GM12873 (cell line): ENCODE data around the gene IGFBP7.

Experiments used
- CTCF ChIP-seq: IDR thresholded peaks from 2 replicates; pipeline ENCODE4 v1.5.1; 2012; ENCODE audit warnings: low read depth, mild to moderate bottlenecking, moderate library complexity, low read length, control low read depth; ENCODE audit not compliant: insufficient read depth; ENCODE audit errors: missing control alignments

Gene IGFBP7

GRCh38 chr4:57147335-57148060, 37.3 kb upstream of the IGFBP7 start:
- no peak for TF ChIP-seq CTCF

DNA sequence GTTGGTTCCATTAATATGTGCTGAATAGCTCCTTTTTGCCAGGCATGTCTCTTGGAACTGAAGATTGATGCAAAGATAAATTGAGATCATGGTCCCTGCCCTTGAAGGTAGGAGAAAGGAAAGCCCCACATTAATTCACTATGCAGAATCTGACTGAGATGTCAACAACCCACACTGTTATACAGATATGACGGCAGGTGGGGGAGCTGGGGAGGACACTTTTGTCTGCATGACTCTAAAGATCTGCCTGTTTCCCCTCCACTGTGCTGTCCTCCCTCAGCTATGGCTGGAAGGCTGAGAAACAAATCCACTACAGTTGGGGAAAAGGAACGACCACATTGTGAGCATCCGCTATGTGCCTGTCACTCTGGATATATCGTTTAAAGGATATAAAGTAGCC, 36.3 kb upstream of the IGFBP7 start:
- TF ChIP-seq CTCF = no peak

DNA sequence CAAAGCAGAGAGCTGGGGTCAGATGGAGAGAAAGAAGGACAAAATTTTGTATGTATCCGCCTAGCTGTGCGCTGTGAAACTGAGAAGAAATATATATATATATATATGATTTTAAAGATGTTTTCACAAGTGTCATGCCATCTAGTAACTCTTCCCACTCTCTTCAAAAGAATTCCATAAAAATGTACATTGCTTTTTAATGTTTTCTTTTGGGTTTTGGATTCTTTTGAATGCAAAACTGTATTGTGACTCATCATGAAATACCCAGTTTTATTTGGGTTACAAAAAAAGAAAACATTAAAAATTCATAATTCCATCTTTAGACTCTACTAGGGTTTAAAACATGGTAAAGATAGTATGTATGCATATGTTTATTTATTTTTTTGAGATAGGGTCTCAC, 34.3 kb upstream of the IGFBP7 start:
- TF ChIP-seq CTCF = no peak

GRCh38 chr4:57139783-57140182, 29.6 kb upstream of the IGFBP7 start:
- TF ChIP-seq CTCF = no peak

DNA sequence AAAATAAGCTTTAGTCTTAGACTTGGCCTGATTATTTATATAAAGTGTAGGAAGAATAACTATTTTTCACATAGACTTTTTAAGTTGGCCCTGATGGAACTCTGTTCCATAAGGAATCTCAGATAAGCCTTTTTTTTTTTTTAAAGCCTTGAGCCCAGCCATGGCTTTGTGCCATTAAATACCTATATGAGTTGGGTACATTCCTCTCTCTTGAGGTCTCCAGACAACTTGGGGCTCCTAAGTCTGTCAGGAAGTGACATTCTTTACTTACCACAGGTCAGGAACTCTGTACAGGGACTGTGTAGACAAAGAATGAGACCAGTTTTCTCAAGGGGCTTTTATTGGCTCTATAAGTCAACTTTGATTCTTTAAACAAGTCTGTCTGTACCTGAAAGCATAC, 27.1 kb upstream of the IGFBP7 start:
- no peak for TF ChIP-seq CTCF

GRCh38 chr4:57136281-57136680, 26.1 kb upstream of the IGFBP7 start:
- no peak for TF ChIP-seq CTCF

- no peak for TF ChIP-seq CTCF
Observed at GRCh38 chr4:57132743-57133137, 22.6 kb upstream of the IGFBP7 start.
